Measurements from ENCODE around the gene CDCP1. TPM values are rescaled to one million over a fixed set of nuclear protein-coding genes. Genes with fewer than 3 reads are reported as not detected.

CDCP1 gene
- total RNA-seq, 4 donors from 2014 or later = 1.2 to 6.4 (median 2.1) TPM

DNA sequence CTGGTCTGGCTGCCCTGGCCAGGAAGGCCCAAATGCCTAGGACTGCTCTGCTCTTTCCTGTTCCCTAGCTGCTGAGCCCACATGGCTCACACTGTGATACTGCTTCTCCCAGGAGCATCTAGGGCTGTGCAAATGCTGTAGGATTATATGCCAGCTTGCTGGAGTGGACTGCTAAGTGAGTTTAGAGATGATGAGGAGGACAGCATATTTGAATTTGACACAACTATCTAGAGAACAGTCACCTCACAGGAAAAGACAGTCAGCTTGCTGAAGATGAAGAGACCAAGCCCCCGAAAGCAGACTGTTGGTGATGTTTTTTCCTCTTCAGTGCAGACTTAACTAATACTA lies 80.8 kb downstream of the CDCP1 start:
- peak overlapping the region in 2 of 4 donors; percentile 11 to 30 for H3K27ac ChIP-seq (replicated peaks in 1 of 4)
- H3K4me1 ChIP-seq = peaks cover 0 to 3% (median 0%) of the 10 kb centered on the region in 4 donors
- intact Hi-C loops (cut with DNase I) = no loop called here
- H3K4me3 ChIP-seq = no peak overlapping the region
- H3K36me3 ChIP-seq = no peaks in the 10 kb centered on the region
- no peaks in the 10 kb centered on the region for H3K27me3 ChIP-seq
- H3K9me3 ChIP-seq = no peaks in the 10 kb centered on the region
- no peak for DNase-seq (ENCODE audit: extremely low spot score)
- no peak for TF ChIP-seq POLR2AphosphoS5 (IDR thresholded peaks at IDR 0.05)
- TF ChIP-seq EP300 (IDR thresholded peaks at IDR 0.05) = no peak
- no peak for TF ChIP-seq POLR2A (IDR thresholded peaks at IDR 0.05; ENCODE audit: low read depth)
- TF ChIP-seq, protein P1, sequence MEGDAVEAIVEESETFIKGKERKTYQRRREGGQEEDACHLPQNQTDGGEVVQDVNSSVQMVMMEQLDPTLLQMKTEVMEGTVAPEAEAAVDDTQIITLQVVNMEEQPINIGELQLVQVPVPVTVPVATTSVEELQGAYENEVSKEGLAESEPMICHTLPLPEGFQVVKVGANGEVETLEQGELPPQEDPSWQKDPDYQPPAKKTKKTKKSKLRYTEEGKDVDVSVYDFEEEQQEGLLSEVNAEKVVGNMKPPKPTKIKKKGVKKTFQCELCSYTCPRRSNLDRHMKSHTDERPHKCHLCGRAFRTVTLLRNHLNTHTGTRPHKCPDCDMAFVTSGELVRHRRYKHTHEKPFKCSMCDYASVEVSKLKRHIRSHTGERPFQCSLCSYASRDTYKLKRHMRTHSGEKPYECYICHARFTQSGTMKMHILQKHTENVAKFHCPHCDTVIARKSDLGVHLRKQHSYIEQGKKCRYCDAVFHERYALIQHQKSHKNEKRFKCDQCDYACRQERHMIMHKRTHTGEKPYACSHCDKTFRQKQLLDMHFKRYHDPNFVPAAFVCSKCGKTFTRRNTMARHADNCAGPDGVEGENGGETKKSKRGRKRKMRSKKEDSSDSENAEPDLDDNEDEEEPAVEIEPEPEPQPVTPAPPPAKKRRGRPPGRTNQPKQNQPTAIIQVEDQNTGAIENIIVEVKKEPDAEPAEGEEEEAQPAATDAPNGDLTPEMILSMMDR (IDR thresholded peaks at IDR 0.05) = no peak
- WGBS = 100% methylated on average over 1 of the region's 1 CpG

DNA sequence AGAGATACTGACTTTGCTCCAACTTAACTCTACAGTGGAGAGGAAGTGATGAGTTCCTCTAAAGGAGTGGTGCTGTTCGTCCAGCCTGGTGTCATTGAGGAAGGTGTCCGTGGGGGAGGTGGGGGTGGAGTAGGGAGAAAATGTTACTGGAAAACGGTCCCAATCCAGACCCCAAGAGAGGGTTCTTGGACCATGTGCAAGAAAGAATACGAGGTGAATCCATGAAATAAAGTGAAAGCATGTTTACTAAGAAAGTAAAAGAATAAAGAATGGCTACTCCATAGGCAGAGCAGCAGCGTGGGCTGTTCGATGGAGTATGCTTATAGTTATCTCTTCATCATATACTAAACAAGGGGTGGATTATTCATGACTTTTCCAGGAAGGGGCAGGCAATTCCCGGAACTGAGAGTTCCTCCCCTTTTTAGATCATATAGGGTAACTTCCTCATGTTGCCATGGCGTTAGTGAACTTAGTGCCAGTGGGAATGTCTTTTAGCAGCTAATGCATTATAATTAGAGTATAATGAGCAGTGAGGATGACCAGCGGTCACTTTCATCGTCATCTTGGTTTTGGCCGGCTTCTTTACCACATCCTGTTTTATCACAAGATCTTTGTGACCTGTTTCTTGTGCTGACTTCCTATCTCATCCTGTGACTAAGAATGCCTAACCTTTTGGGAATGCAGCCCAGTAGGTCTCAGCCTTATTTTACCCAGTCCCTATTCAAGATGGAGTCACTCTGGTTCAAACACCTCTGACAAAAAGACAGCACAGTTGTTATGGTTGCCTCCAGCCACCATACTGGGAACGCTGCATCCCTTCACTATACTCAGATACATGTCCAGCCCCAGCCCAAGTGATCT lies 81.4 kb downstream of the CDCP1 start:
- WGBS = 59% methylated on average over 12 of the region's 12 CpGs
- H3K4me3 ChIP-seq = peak overlapping the region in 1 of 4 donors; percentile 3
- no peak for TF ChIP-seq POLR2AphosphoS5 (IDR thresholded peaks at IDR 0.05)
- no peak for TF ChIP-seq EP300 (IDR thresholded peaks at IDR 0.05)
- TF ChIP-seq, protein P1 (IDR thresholded peaks at IDR 0.05) = no peak
- no peak for TF ChIP-seq POLR2A (IDR thresholded peaks at IDR 0.05; ENCODE audit: low read depth)
- no peaks in the 10 kb centered on the region for H3K9me3 ChIP-seq
- H3K27me3 ChIP-seq = no peaks in the 10 kb centered on the region
- peak overlapping the region in 3 of 4 donors; percentile 8 to 30 (median 21) for H3K27ac ChIP-seq (replicated peaks in 1 of 4)
- H3K36me3 ChIP-seq = no peaks in the 10 kb centered on the region
- peaks cover 0 to 8% (median 0%) of the 10 kb centered on the region in 4 donors for H3K4me1 ChIP-seq
- intact Hi-C loops (cut with DNase I) = no loop called here
- no peak for DNase-seq (ENCODE audit: extremely low spot score)

DNA sequence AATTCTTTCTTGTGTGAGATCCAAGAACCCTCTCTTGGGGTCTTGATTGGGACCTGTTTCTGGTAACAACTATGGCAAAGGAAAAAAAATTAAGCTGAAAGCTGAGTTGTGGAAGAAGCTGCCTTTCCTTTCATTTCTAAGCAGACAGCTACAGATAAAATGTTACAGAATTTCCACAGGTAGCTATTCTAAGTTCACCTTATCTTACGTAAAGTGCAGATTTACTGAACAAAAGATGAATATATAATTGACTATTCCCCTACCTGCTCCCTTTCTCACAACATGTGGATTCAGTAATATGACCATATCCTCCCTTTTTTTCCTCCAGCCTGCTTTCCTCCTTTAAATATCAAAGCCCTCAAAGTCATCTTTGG lies 83.5 kb downstream of the CDCP1 start:
- Histone ChIP-seq H3K9me3 (no peaks in the 10 kb centered on the region), H3K4me1 (peaks cover under 1 to 23% (median 14%) of the 10 kb centered on the region in 4 donors), H3K36me3 (no peaks in the 10 kb centered on the region), H3K4me3 (no peak overlapping the region), H3K27me3 (no peaks in the 10 kb centered on the region), H3K27ac (replicated peaks in 1 of 4) (no peak overlapping the region)
- DNase-seq (ENCODE audit: extremely low spot score) = no peak
- no peak for TF ChIP-seq POLR2A (IDR thresholded peaks at IDR 0.05; ENCODE audit: low read depth)
- TF ChIP-seq EP300 (IDR thresholded peaks at IDR 0.05) = no peak
- TF ChIP-seq, protein P1 (IDR thresholded peaks at IDR 0.05) = no peak
- TF ChIP-seq POLR2AphosphoS5 (IDR thresholded peaks at IDR 0.05) = no peak
- intact Hi-C loops (cut with DNase I) = no loop called here
- 95% methylated on average over 1 of the region's 1 CpG for WGBS

DNA sequence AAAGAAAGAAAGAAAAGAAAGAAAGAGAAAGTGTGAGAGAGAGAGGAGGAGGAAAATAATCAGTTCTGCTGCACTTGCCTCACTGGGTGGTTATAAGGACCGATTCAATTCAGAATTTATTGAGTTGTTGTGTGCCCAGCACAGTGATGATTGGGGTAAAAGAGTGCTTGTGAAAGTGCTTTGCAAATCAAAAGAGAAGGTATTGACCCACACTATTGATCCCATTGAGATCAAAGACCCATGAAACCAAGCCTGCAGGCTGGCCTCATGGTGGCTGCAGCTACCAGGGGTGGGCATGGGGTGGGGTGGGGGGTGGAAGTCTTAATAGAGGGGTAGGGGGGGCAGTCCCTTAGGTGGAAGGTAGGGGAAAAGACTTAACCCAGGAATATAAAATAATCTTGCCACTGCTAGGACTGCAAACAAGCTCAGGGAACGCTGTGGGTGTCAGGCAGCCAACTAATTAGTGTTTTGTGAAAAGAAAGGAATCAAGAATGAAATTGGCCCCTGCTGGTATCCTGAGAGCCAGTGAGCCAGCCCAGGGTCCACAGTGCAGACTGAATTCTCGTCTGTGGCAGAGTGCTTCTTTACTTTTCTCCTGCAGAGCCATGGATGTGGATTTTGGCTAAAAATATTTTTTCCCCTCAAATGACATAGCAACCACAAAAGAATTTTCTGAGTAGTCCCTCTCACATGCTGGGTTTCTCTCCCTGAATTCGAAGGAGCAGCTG lies 85.8 kb downstream of the CDCP1 start:
- Histone ChIP-seq H3K4me1 (peaks cover 20 to 46% (median 38%) of the 10 kb centered on the region in 4 donors), H3K27me3 (no peaks in the 10 kb centered on the region), H3K36me3 (no peaks in the 10 kb centered on the region), H3K9me3 (no peaks in the 10 kb centered on the region), H3K4me3 (no peak overlapping the region), H3K27ac (replicated peaks in 1 of 4) (no peak overlapping the region)
- intact Hi-C loops (cut with DNase I) = no loop called here
- no peak for DNase-seq (ENCODE audit: extremely low spot score)
- TF ChIP-seq POLR2A (IDR thresholded peaks at IDR 0.05; ENCODE audit: low read depth) (no peak), POLR2AphosphoS5 (IDR thresholded peaks at IDR 0.05) (no peak), EP300 (IDR thresholded peaks at IDR 0.05) (no peak)
- TF ChIP-seq, protein P1 (IDR thresholded peaks at IDR 0.05) = no peak
- 81% methylated on average over 4 of the region's 4 CpGs for WGBS
